ENCODE data around the gene ALG12. TPM values are rescaled to one million over a fixed set of nuclear protein-coding genes. Genes with fewer than 3 reads are reported as not detected.

The ALG12 gene
- total and polyA plus RNA-seq, 2 of the 13 experiments (the other 11 are each of a cell fraction or from before 2014, with no cell fraction given), result 7.8 to 15.8 TPM

DNA sequence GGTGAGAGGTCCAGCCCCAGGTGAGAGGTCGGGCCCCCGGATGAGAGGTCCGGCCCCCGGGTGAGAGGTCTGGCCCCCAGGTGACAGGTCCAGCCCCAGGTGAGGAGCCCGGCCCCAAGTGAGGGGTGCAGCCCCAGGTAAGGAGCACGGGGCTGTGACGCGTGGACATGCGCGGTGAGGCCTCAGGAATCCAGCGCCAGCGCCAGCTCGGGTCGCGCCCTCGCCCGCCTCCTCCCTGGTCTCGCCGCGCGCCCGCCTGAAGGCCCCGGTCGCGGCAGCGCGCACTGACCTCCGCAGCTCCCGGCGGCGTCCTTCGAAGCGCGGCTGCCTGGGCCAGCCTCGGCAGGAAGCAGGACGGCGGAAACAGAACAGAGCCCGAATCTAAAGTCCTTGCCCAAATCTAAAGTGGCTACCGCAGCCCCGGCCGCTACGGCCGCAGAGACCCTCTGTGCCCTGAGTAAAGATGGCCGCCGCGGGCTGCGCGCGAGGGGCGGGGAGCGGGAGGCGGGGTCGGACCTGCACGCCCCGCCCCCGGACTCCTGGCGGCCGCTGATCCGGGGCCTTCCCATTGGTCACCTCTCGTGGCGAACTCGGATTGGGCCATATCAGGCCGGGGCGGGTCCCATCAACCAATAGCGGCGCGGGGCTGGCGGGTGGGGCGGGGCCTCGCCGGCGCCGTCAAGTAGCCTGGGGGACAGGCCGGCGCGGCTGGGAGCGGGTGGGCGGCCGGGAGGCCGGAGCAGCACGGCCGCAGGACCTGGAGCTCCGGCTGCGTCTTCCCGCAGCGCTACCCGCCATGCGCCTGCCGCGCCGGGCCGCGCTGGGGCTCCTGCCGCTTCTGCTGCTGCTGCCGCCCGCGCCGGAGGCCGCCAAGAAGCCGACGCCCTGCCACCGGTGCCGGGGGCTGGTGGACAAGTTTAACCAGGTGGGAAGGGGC is at the start of gene ALG12, which contains the start of gene CRELD2 (continued):
- TF ChIP-seq EP300 (IDR thresholded peaks at IDR 0.05; ENCODE audit: low read depth in 2 of 2, low read length in 2 of 2) (no peak), EP300 (CRISPR knock-in tag; IDR thresholded peaks at IDR 0.05; ENCODE audit: borderline replicate concordance) (no peak), PAF1 (CRISPR knock-in tag; IDR thresholded peaks at IDR 0.05) (no peak), ZNF670 (CRISPR knock-in tag; IDR thresholded peaks at IDR 0.05; ENCODE audit: borderline replicate concordance) (no peak), ZNF660 (CRISPR knock-in tag; IDR thresholded peaks at IDR 0.05; ENCODE audit: borderline replicate concordance, low read depth) (no peak)
- TF ChIP-seq, protein P1, sequence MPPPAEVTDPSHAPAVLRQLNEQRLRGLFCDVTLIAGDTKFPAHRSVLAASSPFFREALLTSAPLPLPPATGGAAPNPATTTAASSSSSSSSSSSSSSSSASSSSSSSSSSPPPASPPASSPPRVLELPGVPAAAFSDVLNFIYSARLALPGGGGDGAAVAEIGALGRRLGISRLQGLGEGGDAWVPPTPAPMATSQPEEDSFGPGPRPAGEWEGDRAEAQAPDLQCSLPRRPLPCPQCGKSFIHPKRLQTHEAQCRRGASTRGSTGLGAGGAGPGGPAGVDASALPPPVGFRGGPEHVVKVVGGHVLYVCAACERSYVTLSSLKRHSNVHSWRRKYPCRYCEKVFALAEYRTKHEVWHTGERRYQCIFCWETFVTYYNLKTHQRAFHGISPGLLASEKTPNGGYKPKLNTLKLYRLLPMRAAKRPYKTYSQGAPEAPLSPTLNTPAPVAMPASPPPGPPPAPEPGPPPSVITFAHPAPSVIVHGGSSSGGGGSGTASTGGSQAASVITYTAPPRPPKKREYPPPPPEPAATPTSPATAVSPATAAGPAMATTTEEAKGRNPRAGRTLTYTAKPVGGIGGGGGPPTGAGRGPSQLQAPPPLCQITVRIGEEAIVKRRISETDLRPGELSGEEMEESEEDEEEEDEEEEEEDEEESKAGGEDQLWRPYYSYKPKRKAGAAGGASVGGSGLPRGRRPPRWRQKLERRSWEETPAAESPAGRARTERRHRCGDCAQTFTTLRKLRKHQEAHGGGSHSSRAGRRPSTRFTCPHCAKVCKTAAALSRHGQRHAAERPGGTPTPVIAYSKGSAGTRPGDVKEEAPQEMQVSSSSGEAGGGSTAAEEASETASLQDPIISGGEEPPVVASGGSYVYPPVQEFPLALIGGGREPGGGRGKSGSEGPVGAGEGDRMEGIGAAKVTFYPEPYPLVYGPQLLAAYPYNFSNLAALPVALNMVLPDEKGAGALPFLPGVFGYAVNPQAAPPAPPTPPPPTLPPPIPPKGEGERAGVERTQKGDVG (CRISPR knock-in tag; IDR thresholded peaks at IDR 0.05; ENCODE audit: borderline replicate concordance), result no peak
- TF ChIP-seq, protein P2, sequence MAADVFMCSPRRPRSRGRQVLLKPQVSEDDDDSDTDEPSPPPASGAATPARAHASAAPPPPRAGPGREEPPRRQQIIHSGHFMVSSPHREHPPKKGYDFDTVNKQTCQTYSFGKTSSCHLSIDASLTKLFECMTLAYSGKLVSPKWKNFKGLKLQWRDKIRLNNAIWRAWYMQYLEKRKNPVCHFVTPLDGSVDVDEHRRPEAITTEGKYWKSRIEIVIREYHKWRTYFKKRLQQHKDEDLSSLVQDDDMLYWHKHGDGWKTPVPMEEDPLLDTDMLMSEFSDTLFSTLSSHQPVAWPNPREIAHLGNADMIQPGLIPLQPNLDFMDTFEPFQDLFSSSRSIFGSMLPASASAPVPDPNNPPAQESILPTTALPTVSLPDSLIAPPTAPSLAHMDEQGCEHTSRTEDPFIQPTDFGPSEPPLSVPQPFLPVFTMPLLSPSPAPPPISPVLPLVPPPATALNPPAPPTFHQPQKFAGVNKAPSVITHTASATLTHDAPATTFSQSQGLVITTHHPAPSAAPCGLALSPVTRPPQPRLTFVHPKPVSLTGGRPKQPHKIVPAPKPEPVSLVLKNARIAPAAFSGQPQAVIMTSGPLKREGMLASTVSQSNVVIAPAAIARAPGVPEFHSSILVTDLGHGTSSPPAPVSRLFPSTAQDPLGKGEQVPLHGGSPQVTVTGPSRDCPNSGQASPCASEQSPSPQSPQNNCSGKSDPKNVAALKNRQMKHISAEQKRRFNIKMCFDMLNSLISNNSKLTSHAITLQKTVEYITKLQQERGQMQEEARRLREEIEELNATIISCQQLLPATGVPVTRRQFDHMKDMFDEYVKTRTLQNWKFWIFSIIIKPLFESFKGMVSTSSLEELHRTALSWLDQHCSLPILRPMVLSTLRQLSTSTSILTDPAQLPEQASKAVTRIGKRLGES (CRISPR knock-in tag; IDR thresholded peaks at IDR 0.05; ENCODE audit: borderline replicate concordance), result no peak
- TF ChIP-seq, protein P3, sequence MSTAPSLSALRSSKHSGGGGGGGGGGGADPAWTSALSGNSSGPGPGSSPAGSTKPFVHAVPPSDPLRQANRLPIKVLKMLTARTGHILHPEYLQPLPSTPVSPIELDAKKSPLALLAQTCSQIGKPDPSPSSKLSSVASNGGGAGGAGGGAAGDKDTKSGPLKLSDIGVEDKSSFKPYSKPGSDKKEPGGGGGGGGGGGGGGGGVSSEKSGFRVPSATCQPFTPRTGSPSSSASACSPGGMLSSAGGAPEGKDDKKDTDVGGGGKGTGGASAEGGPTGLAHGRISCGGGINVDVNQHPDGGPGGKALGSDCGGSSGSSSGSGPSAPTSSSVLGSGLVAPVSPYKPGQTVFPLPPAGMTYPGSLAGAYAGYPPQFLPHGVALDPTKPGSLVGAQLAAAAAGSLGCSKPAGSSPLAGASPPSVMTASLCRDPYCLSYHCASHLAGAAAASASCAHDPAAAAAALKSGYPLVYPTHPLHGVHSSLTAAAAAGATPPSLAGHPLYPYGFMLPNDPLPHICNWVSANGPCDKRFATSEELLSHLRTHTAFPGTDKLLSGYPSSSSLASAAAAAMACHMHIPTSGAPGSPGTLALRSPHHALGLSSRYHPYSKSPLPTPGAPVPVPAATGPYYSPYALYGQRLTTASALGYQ (CRISPR knock-in tag; IDR thresholded peaks at IDR 0.05), result no peak
- TF ChIP-seq, protein P4, sequence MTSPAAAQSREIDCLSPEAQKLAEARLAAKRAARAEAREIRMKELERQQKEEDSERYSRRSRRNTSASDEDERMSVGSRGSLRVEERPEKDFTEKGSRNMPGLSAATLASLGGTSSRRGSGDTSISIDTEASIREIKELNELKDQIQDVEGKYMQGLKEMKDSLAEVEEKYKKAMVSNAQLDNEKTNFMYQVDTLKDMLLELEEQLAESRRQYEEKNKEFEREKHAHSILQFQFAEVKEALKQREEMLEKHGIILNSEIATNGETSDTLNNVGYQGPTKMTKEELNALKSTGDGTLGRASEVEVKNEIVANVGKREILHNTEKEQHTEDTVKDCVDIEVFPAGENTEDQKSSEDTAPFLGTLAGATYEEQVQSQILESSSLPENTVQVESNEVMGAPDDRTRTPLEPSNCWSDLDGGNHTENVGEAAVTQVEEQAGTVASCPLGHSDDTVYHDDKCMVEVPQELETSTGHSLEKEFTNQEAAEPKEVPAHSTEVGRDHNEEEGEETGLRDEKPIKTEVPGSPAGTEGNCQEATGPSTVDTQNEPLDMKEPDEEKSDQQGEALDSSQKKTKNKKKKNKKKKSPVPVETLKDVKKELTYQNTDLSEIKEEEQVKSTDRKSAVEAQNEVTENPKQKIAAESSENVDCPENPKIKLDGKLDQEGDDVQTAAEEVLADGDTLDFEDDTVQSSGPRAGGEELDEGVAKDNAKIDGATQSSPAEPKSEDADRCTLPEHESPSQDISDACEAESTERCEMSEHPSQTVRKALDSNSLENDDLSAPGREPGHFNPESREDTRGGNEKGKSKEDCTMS (CRISPR knock-in tag; conservative IDR thresholded peaks at IDR 0.05), result no peak
